H1 (cell line): Measurements from ENCODE around the gene CD84. TPM values are rescaled to one million over a fixed set of nuclear protein-coding genes. Genes with fewer than 3 reads are reported as not detected.

Experiments
- CTCF ChIA-PET: fragments of 300-600 bp; sonication (Branson Sonifier 250); formaldehyde crosslinking; loops from one replicate; lab custom pipeline; 2021; ENCODE audit not compliant: partially characterized antibody; lab: Charles Lee
- POLR2A ChIA-PET: fragments of 300-600 bp; sonication (Branson Sonifier 250); formaldehyde crosslinking; loops from one replicate; lab custom pipeline; 2021; ENCODE audit warnings: inconsistent platforms; ENCODE audit not compliant: partially characterized antibody; lab: Charles Lee
- DNase-seq, 2 experiments: peaks; one replicate each; pipeline versions ENCODE4 v3.0.0 to v3.0.0-alpha.2; 2010 to 2022; ENCODE audit warnings: low spot score in 2 of 2, low read depth in 1 of 2, mixed read lengths in 1 of 2
- FAIRE-seq: peaks from 2 replicates; lab custom pipeline; 2011; peaks lifted over from hg19 to GRCh38; lab: Jason Lieb, UNC
- H2AFZ ChIP-seq: 2 replicates; pipeline ENCODE4 v1.8.1; 2012; ENCODE audit warnings: low read length, inconsistent platforms
- H2AK5ac ChIP-seq: 2 replicates; pipeline ENCODE4 v1.6.1; 2013; ENCODE audit warnings: low read depth, low read length
- H2BK120ac ChIP-seq: replicated peaks from 2 replicates; pipeline ENCODE3; 2013; ENCODE audit warnings: low read depth, low read length, inconsistent platforms
- H2BK12ac ChIP-seq: 2 replicates; pipeline ENCODE4 v1.6.1; 2013; ENCODE audit warnings: low read depth, low read length
- H2BK15ac ChIP-seq: 2 replicates; pipeline ENCODE4 v1.6.1; 2013; ENCODE audit warnings: low read length
- H2BK20ac ChIP-seq: 2 replicates; pipeline ENCODE4 v1.6.1; 2013; ENCODE audit warnings: low read length
- H2BK5ac ChIP-seq: 2 replicates; pipeline ENCODE4 v1.6.1; 2013; ENCODE audit warnings: low read depth, low read length
- H3K14ac ChIP-seq: 2 replicates; pipeline ENCODE4 v1.6.1; 2013; ENCODE audit warnings: inconsistent platforms; ENCODE audit not compliant: insufficient read length
- H3K18ac ChIP-seq: 2 replicates; pipeline ENCODE4 v1.6.1; 2013; ENCODE audit warnings: low read length; ENCODE audit errors: extremely low read depth
- H3K23ac ChIP-seq: 2 replicates; pipeline ENCODE4 v1.6.1; 2013; ENCODE audit warnings: inconsistent platforms; ENCODE audit not compliant: insufficient read length
- H3K23me2 ChIP-seq: 2 replicates; pipeline ENCODE4 v1.6.1; 2013; ENCODE audit warnings: low read depth, low read length
- H3K27ac ChIP-seq: 2 replicates; pipeline ENCODE4 v1.6.1; 2011; ENCODE audit warnings: low read depth, low read length, inconsistent platforms
- H3K27me3 ChIP-seq, 4 experiments: replicated peaks in 1 of 4; 1 replicate in 1 of 4; 2 replicates in 3 of 4; pipeline versions ENCODE4 v1.6.1 to v1.8.1; 2011 to 2013; ENCODE audit warnings: low read length in 3 of 4, mild to moderate bottlenecking in 3 of 4, inconsistent platforms in 2 of 4, mixed read lengths in 2 of 4, moderate library complexity in 1 of 4; ENCODE audit not compliant: control insufficient read depth in 3 of 4, insufficient read depth in 3 of 4; ENCODE audit errors: extremely low read depth in 1 of 4
- H3K36me3 ChIP-seq, 4 experiments: 2 replicates each; pipeline versions ENCODE4 v1.6.1 to v1.8.1; 2011 to 2013; ENCODE audit warnings: mild to moderate bottlenecking in 4 of 4, low read length in 3 of 4, moderate library complexity in 2 of 4, control low read depth in 1 of 4, inconsistent platforms in 1 of 4; ENCODE audit not compliant: insufficient read depth in 4 of 4, control insufficient read depth in 2 of 4
- H3K4ac ChIP-seq: replicated peaks from 2 replicates; pipeline ENCODE3; 2013; ENCODE audit warnings: low read length, low read depth, mixed read lengths, inconsistent platforms; ENCODE audit not compliant: insufficient read length
- H3K4me1 ChIP-seq, 4 experiments: replicated peaks in 1 of 4; 1 replicate in 1 of 4; 2 replicates in 3 of 4; pipeline versions ENCODE4 v1.6.1 to v1.8.1; 2011 to 2013; ENCODE audit warnings: low read length in 3 of 4, inconsistent platforms in 2 of 4, mixed read lengths in 1 of 4; ENCODE audit not compliant: insufficient read depth in 4 of 4, control insufficient read depth in 3 of 4
- H3K4me2 ChIP-seq, 2 experiments: 2 replicates each; pipeline versions ENCODE4 v1.6.1 to v1.8.1; 2011 to 2013; ENCODE audit warnings: low read depth in 2 of 2, low read length in 2 of 2, control low read depth in 1 of 2, inconsistent platforms in 1 of 2, mild to moderate bottlenecking in 1 of 2; ENCODE audit not compliant: insufficient read depth in 1 of 2
- H3K4me3 ChIP-seq, 4 experiments: fragments of 200-600, 300-600 bp in 1 of 4; sonication (generic), shearing (Covaris generic), sonication (Bioruptor Twin) in 1 of 4; 2 replicates each; pipeline versions ENCODE4 v1.5.1 to v1.8.1; 2011 to 2016; ENCODE audit warnings: low read length in 4 of 4, low read depth in 3 of 4, control low read depth in 2 of 4, inconsistent platforms in 2 of 4, mild to moderate bottlenecking in 2 of 4, mixed read lengths in 1 of 4, moderate library complexity in 1 of 4; ENCODE audit not compliant: insufficient read depth in 2 of 4; ENCODE audit errors: extremely low read depth in 1 of 4
- H3K56ac ChIP-seq: replicated peaks from 2 replicates; pipeline ENCODE3; 2013; ENCODE audit warnings: low read depth, mild to moderate bottlenecking, mixed read lengths, low read length, inconsistent platforms; ENCODE audit not compliant: insufficient read length
- H3K79me1 ChIP-seq: 2 replicates; pipeline ENCODE4 v1.6.1; 2013; ENCODE audit warnings: low read depth, low read length, control low read depth
- H3K79me2 ChIP-seq, 2 experiments: 2 replicates each; pipeline versions ENCODE4 v1.6.1 to v1.8.1; 2012 to 2013; ENCODE audit warnings: low read length in 2 of 2, mild to moderate bottlenecking in 2 of 2, inconsistent platforms in 1 of 2; ENCODE audit not compliant: insufficient read depth in 2 of 2, control insufficient read depth in 1 of 2
- H3K9ac ChIP-seq, 4 experiments: replicated peaks in 1 of 4; 1 replicate in 1 of 4; 2 replicates in 3 of 4; pipeline versions ENCODE4 v1.6.1 to v1.8.1; 2011 to 2013; ENCODE audit warnings: low read depth in 3 of 4, low read length in 3 of 4, control low read depth in 2 of 4, mild to moderate bottlenecking in 2 of 4, moderate library complexity in 2 of 4, inconsistent platforms in 1 of 4; ENCODE audit errors: extremely low read depth in 1 of 4
- H3K9me3 ChIP-seq, 2 experiments: 2 replicates each; pipeline versions ENCODE4 v1.6.1 to v1.8.1; 2012 to 2013; ENCODE audit warnings: mild to moderate bottlenecking in 2 of 2, moderate library complexity in 2 of 2, control low read depth in 1 of 2, inconsistent platforms in 1 of 2, low read depth in 1 of 2, low read length in 1 of 2, mixed read lengths in 1 of 2; ENCODE audit not compliant: insufficient read depth in 2 of 2
- H4K20me1 ChIP-seq, 2 experiments: replicated peaks in 1 of 2; 2 replicates each; pipeline versions ENCODE3 to v1.8.1; 2011 to 2013; ENCODE audit warnings: inconsistent platforms in 2 of 2, low read length in 2 of 2, mild to moderate bottlenecking in 1 of 2; ENCODE audit not compliant: insufficient read depth in 2 of 2, control insufficient read depth in 1 of 2
- H4K5ac ChIP-seq: 2 replicates; pipeline ENCODE4 v1.6.1; 2013; ENCODE audit warnings: low read length, low read depth, mixed read lengths, inconsistent platforms; ENCODE audit not compliant: insufficient read length
- H4K8ac ChIP-seq: 2 replicates; pipeline ENCODE4 v1.8.0; 2013; ENCODE audit warnings: mild to moderate bottlenecking, moderate library complexity, low read length, inconsistent platforms; ENCODE audit not compliant: insufficient read depth; ENCODE audit errors: extremely low read depth
- H4K91ac ChIP-seq: replicated peaks from 2 replicates; pipeline ENCODE3; 2013; ENCODE audit warnings: low read length, mixed read lengths, inconsistent platforms; ENCODE audit not compliant: insufficient read length
- CHD1 ChIP-seq: IDR thresholded peaks from 2 replicates; pipeline ENCODE4 v1.6.1; 2012; ENCODE audit warnings: low read depth, low read length, improper control_type of control experiment
- E2F6 ChIP-seq: IDR thresholded peaks from 2 replicates; pipeline ENCODE4 v1.6.1; 2012; ENCODE audit warnings: inconsistent platforms
- KDM4A ChIP-seq: IDR thresholded peaks from one replicate; pipeline ENCODE4 v1.7.1; 2012; ENCODE audit warnings: low read depth, mild to moderate bottlenecking, moderate library complexity, low read length, inconsistent platforms; ENCODE audit not compliant: severe bottlenecking
- SAP30 ChIP-seq: fragments of 300-600 bp; sonication (generic); IDR thresholded peaks from 2 replicates; pipeline ENCODE4 v1.7.1; 2012; ENCODE audit warnings: low read length, moderate library complexity, mild to moderate bottlenecking, inconsistent platforms; ENCODE audit not compliant: insufficient read depth, insufficient replicate concordance
- SIRT6 ChIP-seq: IDR thresholded peaks from one replicate; pipeline ENCODE4 v1.7.1; 2012; ENCODE audit warnings: low read length, inconsistent platforms
- SIX5 ChIP-seq: IDR thresholded peaks from 2 replicates; pipeline ENCODE4 v1.6.1; 2011; ENCODE audit warnings: mild to moderate bottlenecking, low read depth, low read length
- SUZ12 ChIP-seq: fragments of 200-600 bp; sonication (generic); IDR thresholded peaks from 2 replicates; pipeline ENCODE4 v1.6.1; 2012; ENCODE audit warnings: mild to moderate bottlenecking, inconsistent platforms, low read length, moderate library complexity, mixed read lengths
- TAF1 ChIP-seq: IDR thresholded peaks from 2 replicates; pipeline ENCODE4 v1.6.1; 2011; ENCODE audit warnings: mild to moderate bottlenecking, low read depth, low read length
- WGBS, 2 experiments: shearing (Covaris generic) in 1 of 2; methylation state at CpG; one replicate each; pipeline versions ENCODE4 v1.1.6 to v1.1.7; 2013 to 2015; ENCODE audit warnings: low lambda C conversion rate in 2 of 2, mixed read lengths in 2 of 2, inconsistent platforms in 1 of 2, low coverage in 1 of 2, missing lambda C conversion rate in 1 of 2; ENCODE audit not compliant: insufficient replicate concordance in 2 of 2, insufficient coverage in 1 of 2, insufficient read length in 1 of 2; ENCODE audit errors: extremely low coverage in 1 of 2, missing lambda C conversion rate in 1 of 2; 5-methylcytosine and 5-hydroxymethylcytosine counted together
- polyA plus RNA-seq, 7 experiments: library from polyadenylated mRNA; depleted of rRNA in 3 of 7; stranded (reverse) in 5 of 7; unstranded in 2 of 7; fragments of >200 nt in 5 of 7; fragments of 200-250 nt in 2 of 7; gene quantifications; 1 replicate in 5 of 7; 2 replicates in 1 of 7; 4 replicates in 1 of 7; pipeline versions ENCODE4 v1.2.1 to v1.2.3, GENCODE V29; 2011 to 2013; ENCODE audit warnings: missing spikeins in 2 of 7, mixed read lengths in 2 of 7
- total RNA-seq: library from RNA; stranded (reverse); fragmentation: NEBNext Ultra II Directional; extraction: Animal tissue kit (Norgen Biotek cat#: 25700); gene quantifications from 2 replicates; pipeline ENCODE4 v1.2.1, GENCODE V29; 2021

The CD84 gene
- total and polyA plus RNA-seq, 2 of the 8 experiments (the other 6 are each of a cell fraction or from before 2014, with no cell fraction given) = not detected

- Histone ChIP-seq H3K79me1 (no peaks in the 10 kb centered on the region), H2AFZ (no peak overlapping the region), H2BK20ac (no peak overlapping the region), H3K14ac (no peak overlapping the region), H3K36me3 (no peaks in the 10 kb centered on the region), H4K20me1 (no peaks in the 10 kb centered on the region), H3K23ac (no peak overlapping the region), H4K8ac (no peak overlapping the region; the same call in 1 of the 2 replicates), H4K5ac (no peak overlapping the region), H3K4ac (no peak overlapping the region), H2BK120ac (no peak overlapping the region), H2BK12ac (no peak overlapping the region), H3K23me2 (no peaks in the 10 kb centered on the region), H4K91ac (no peak overlapping the region), H3K27me3 (no peaks in the 10 kb centered on the region), H3K79me2 (no peaks in the 10 kb centered on the region), H3K9ac (no peak overlapping the region)
- WGBS, 2 experiments = 90% methylated on average over 3 of the region's 3 CpGs; no CpG with 5 or more reads in 1 of the 2 experiments
- FAIRE-seq (no peak), DNase-seq (no peak)
- CTCF ChIA-PET = interaction anchor here (0.6 to 9.6 kb wide), 14 partner anchors 8 to 129 kb away, joined by 3 to 88 read pairs (median 4); no protein-coding TSS in a partner anchor
- TF ChIP-seq SIRT6 (no peak), E2F6 (no peak), SUZ12 (no peak), SAP30 (no peak), KDM4A (no peak), TAF1 (no peak), CHD1 (no peak), SIX5 (no peak)
- TF ChIP-seq, all 59 proteins: peak for 0
- Histone ChIP-seq H2BK5ac (no peak overlapping the region), H3K9me3 (no peaks in the 10 kb centered on the region), H3K56ac (no peak overlapping the region), H3K4me1 (no peaks in the 10 kb centered on the region), H2BK15ac (no peak overlapping the region), H3K4me3 (no peak overlapping the region), H3K27ac (no peak overlapping the region), H3K4me2 (no peak overlapping the region), H2AK5ac (no peak overlapping the region), H3K18ac (no peak overlapping the region)
- POLR2A ChIA-PET = no interaction called here
Observed at GRCh38 chr1:160549665-160550006, 29.7 kb downstream of the CD84 start.
